Raji (cell line): ENCODE data around the gene SCEL.

Source experiments
- POLR2A ChIP-seq: IDR thresholded peaks from 2 replicates; pipeline ENCODE4 v1.6.1; 2011; ENCODE audit warnings: low read depth, low read length, control low read depth; ENCODE audit not compliant: insufficient read depth

Gene SCEL

DNA sequence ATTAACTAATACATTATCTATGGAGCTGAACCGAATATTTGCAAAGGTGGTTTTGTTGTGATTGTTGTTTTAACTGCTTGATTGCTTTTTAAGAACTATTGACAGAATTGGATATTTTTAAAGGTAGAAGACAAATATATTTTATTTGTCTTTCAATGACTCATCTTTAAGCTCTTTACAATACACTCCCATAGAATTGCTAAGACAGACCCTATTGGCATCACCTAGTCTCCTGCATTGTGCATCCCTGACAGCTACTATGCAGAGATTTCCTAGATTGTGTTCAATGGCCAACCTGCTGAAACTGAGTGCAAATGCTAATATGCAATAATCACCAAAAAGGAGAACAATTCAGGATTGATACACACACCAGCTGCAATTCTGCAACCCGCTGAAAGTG is 19.7 kb upstream of the SCEL start:
- TF ChIP-seq POLR2A = no peak

DNA sequence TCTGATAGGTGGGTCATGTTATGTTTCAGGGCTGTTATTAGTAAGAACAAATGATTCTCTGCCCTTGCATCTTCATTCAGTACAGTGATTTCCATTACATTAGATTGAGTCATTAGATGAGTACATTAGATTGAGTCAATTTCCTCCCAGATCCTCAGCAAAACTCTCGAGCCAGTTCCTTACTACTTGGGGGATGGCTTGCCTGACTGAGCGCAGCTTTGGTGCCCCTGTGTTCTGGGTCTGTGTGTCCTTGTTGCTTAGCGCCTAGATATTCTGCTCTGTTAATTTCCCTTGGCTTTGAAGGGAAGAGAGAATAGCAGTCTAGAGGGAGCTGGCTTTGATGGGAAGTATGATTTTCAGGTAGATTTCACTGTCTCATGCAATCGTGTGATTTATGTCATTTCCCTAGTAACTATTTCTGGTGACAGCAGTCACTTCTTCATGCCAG is 19.1 kb upstream of the SCEL start:
- TF ChIP-seq POLR2A = no peak

DNA sequence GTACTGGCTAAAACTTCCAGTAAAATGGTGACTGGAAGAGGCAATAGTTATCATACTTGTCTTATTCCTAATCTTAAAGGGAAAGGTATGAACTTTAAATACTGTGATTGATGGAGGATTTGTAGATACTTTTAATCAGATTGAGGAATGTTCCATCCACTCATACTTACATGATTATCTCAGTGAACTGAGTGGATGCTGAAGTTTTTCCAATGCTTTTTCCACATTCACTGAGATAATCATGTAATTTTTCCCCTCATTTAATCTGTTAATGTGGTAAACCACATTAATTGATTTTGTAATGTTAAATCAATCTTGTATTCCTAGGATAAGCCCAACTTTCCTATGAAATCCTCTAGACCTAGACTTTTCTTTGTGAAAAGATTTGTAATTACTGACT is 17.2 kb upstream of the SCEL start:
- no peak for TF ChIP-seq POLR2A

DNA sequence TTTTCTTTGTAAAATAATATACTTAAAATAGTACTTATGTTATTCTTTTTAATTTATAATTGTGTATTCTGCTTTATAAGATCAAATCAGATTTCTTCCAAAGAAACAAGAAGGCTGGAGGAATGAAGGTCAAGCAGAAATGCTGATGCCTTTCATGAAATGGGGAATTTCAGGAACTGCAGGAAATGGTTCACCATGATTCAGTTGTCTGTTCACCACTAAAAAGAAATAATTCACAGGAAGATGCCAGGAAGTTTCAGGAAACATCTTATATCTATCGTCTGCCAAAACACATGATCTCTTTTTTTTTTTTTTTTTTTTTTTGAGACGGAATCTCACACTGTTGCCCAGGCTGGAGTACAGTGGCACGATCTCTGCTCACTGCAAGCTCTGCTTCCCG is 15.7 kb upstream of the SCEL start:
- no peak for TF ChIP-seq POLR2A

DNA sequence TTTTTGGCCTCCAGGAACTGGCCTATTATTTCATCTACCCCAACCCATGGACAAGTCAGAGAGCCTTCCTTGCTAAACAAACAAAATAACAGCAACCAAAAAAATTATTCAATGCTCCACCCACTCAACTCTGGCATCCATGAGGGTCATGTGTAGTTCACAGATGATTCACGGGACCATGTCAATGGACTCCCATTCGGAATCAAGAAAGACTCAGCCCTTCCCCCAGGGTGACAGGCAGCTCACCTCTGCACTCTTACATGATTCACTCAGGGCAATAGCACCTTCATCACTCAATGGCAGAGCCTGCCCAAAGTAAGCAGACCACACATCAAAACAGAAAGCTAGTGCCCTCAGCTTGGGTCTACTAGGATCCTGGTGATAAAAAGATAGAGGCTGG is 14.3 kb upstream of the SCEL start:
- TF ChIP-seq POLR2A = no peak

DNA sequence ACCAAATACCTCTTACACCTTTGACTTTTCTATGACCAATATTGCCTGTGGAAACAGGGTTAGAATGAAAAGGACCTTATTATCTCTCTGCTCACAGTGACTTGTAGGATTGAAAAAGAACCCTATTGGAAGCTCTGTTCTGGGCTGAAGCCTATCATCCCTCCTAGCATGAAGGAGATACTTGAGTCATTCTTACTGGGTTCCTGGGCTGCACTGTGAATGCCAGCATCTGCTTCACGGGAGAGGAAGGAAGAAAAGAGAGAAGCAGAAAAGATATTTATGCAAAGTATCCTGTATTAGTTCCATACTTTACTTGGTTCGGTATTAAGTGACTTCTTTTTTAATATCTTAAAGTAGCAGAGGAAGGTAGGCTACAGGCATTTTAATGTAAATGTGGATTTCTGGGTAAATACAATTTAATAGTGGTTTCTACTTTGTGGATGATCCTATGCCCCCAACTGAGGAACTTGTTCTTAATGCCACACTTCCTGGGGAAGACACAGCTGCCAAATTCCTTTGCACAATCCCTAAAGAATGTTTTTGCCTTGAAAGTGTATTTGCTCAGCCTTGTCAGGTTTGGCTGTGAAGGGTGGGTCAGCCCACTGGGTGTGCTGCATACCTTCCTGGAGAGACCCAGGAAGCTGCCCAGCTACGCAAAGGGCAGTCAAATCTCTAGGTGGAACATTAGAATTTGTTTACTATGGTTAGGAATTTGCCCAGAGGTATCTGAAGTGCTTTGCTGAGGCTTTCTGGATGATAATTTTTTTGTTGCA is 13.7 kb upstream of the SCEL start:
- no peak for TF ChIP-seq POLR2A

DNA sequence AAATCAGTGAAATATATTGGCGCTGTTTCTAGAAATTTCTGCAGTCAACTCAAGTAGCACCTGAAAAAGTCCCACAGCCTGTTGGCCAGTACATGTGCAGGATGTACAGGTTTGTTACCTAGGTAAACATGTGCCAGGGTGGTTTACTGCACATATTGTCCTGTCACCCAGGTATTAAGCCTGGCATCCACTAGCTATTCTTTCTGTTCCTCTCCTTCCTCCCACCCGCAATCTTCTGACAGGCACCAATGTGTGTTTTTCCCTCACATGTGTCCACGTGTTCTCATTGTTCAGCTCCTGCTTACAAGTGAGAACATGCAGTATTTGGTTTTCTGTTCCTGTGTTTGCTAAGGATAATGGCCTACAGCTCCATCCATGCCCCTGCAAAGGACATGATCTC is 13.1 kb upstream of the SCEL start:
- no peak for TF ChIP-seq POLR2A

DNA sequence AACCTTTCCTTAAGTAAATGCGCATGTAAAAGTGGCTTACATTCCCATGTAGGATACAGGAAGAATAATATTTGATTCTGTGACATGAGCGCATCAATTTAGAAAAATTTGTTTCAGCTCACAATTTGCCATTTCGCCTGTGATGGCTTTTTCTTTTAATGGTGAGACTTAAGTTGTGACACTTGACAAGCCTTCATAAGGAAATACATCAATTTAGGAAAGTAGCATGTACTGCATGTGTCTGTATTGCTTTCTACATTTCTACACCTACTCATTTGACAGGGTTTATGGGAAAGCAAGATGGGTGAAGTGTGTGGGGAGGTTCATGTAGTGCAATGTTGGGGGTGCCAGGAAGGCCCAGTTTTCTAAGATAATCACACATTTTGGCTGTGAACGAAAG is 12.1 kb upstream of the SCEL start:
- no peak for TF ChIP-seq POLR2A

DNA sequence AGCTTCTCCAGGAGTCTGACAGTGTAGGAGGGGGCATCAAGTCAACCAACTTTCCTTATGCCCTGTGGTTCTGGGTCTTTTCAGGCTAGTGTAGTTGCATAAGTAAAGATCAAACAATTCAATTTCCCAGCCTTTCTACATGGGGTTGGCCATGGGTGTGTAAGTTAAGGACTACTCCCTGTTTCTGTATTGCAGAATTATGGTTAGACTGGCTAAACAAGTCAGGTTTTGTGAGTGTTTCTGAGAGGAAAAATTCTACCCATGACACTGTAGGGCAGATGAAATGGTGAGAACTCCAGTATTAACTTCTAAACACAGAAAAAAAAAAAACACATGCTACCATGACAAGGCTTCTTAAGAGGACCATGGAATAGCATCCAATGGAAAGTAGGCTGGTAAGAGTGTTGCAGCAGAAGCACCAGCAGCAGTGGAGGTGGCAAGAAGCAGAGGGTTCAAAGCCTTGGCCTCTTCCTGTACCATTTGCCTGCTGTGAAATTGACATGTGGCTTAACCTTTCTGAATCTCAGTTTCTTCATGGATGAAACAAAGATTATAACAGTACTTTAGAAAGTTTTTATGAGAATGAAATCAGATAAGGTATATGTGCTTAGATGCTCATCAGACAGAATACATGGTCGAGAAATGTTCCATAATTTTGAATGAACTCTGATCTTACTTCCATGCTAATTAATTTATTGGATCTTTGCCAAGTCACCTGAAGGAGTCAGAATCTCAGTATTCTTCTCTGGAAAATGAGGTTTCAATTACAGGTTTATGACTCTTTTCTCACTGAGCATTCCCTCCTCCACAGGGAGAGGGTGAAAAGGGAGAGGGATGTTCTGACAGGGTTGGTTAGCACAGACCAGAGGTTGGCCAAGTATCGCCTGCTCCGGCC is 11.4 kb upstream of the SCEL start:
- TF ChIP-seq POLR2A = no peak

DNA sequence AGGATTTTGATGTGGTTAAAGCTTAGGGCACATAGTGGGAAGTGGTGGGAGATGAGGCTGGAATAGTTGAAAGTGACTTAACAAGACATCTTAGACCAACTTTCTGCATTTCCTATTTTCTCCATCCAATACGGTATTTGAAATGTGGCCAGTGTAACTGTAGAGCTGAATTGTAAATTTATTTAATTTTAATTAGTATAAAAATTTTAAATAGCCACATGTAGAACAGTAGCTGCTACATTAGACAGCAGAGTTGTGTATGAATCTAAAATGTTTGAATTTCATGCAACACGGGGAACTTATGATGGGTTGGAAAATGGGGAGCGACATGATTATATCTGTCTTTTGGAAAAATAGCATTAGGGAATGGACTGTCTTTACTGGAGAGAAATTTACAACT is 7.1 kb upstream of the SCEL start:
- no peak for TF ChIP-seq POLR2A

DNA sequence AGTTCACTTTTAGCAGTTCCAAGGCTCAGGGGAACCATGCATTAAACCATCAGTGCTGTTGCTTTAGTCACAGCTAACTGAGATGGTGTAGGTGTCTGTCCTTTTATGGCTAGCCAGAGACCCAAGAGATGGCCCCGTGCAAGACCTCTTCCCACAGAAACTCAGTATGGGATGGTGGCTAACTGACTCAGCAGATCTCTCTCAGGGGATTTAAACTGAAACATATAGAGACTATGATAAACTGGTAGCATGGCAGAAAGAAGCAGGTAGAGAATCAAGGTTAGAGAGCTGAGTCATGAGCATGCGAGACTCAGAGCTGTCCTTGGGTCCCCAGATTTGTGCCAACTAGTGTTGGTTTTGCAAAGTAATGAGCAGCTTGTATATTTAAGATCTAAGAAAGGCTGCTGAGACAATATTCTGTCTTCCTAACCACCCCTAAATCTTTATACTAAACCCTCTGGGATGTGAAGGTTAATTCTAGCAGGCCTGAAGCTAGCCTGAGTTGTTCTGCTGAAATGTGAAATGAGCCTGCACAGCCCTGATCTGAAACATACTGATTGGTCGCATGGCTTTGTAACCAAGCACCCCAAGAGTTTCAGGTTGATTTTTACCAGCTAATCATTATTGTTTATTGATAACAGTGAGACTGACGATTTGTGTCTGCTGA is 6.5 kb upstream of the SCEL start:
- no peak for TF ChIP-seq POLR2A

DNA sequence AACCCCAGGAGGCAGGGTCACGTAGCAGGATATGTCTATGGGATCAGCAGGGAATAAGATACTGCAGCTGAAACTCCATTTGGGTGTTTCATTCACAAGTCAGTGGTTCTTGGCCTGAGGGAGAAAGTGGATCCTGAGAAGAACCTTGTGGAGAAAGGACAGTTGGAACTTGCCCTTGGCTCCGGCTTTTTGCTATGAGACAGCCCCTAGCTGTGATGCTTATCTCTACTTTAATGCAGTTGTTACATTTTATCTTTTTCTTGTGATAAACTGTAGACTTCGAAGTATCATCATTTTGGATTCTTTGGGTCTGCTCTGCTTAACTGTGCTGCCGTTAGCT is 6.0 kb upstream of the SCEL start:
- no peak for TF ChIP-seq POLR2A

DNA sequence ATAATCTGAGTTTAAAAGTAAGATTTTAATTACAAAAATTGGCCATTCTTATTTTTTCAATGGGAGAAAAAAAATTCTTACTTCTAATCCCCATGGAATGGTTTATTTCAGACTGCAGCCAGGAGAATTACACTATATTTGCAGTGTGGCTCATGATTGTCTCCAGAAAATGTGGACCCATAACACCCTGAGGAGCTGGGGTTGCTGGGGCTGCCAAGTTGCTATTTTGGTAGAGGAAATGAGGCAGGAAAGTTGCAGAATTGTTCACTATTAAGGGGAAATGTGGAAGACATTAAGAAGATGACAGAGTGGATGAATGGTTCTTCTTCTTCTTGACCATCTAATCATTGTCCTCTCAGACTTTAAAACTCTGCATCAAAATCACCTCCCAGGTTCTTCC is 4.6 kb upstream of the SCEL start:
- no peak for TF ChIP-seq POLR2A

DNA sequence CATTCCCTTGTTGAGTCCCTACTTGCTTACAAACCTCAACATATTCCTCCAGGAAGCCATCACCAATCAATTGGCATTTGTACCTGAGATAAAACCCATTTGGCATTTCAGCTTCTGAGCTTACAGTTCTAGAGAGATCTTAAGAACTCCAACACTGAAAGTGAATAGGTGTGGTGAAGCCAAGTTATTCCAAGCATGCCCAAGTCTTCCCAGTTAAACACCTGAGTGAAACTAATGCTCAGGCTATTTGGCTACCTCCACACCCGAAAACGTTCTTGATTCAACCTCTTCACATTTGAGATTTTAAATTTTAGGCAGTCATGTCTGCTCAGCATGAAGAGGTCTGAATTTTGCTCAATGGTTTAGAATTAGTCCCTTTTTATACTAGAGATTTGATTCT is 2.5 kb upstream of the SCEL start:
- TF ChIP-seq POLR2A = no peak

DNA sequence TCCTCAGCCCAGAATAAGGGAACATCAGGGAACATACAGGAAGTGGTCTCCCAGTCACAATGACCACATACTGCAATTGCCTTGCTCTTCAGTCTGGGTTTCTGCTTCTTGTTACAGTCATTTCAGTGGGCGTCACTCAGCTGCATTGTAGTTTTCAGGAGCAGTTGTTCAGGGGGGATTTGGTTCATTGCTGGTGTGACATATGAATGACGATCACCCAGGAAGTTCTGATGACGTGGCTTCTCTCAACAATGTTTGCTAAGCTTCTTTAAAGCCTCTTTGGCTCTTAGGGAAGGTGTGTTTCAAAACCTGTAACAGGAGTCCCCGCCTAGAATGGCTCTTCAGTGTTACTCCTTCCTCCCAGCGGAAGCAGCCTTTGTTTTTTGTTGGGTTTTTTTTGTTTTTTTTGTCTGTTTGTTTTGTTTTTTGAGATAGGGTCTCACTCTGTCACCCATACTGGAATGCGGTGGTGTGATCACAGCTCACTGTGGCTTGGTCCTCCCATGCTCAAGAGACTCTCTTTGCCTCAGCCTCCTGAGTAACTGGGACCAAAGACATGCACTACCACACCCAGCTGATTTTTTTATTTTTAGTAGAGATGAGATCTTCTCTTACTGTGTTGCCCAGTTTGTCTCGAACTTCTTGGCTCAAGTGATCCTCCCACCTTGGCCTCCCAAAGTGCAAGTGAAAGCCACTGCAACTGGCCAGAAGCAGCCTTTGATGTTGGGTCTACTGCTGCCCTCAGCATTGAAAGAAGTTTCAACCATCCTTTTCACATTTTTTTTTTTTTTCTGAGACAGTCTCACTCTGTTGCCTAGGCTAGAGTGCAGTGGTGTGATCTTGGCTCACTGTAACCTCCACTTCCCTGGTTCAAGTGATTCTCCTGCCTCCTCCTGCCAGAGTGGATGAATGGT is 1.4 kb upstream of the SCEL start:
- TF ChIP-seq POLR2A = no peak
